GM12874 (cell line): ENCODE measurements around the gene RPS6KC1.

Experiments
- TF ChIP-seq, protein P1 (sequence below): IDR thresholded peaks from 2 replicates; pipeline ENCODE4 v1.5.1; 2011; ENCODE audit warnings: low read depth, mild to moderate bottlenecking, control low read depth, low read length, moderate library complexity; ENCODE audit not compliant: insufficient read depth

The RPS6KC1 gene

GRCh38 chr1:213075725-213076124 is 24.7 kb downstream of the RPS6KC1 start:
- TF ChIP-seq, protein P1, sequence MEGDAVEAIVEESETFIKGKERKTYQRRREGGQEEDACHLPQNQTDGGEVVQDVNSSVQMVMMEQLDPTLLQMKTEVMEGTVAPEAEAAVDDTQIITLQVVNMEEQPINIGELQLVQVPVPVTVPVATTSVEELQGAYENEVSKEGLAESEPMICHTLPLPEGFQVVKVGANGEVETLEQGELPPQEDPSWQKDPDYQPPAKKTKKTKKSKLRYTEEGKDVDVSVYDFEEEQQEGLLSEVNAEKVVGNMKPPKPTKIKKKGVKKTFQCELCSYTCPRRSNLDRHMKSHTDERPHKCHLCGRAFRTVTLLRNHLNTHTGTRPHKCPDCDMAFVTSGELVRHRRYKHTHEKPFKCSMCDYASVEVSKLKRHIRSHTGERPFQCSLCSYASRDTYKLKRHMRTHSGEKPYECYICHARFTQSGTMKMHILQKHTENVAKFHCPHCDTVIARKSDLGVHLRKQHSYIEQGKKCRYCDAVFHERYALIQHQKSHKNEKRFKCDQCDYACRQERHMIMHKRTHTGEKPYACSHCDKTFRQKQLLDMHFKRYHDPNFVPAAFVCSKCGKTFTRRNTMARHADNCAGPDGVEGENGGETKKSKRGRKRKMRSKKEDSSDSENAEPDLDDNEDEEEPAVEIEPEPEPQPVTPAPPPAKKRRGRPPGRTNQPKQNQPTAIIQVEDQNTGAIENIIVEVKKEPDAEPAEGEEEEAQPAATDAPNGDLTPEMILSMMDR = no peak

GRCh38 chr1:213082420-213083111 is 31.5 kb downstream of the RPS6KC1 start:
- TF ChIP-seq, protein P1 = no peak

- TF ChIP-seq, protein P1 = no peak
Measured at GRCh38 chr1:213083112-213083445, 32.0 kb downstream of the RPS6KC1 start.

GRCh38 chr1:213087911-213088310 is 36.9 kb downstream of the RPS6KC1 start:
- TF ChIP-seq, protein P1 = no peak

GRCh38 chr1:213089924-213090677 is 39.1 kb downstream of the RPS6KC1 start:
- TF ChIP-seq, protein P1 = no peak

GRCh38 chr1:213094446-213094845 is 43.4 kb downstream of the RPS6KC1 start:
- TF ChIP-seq, protein P1 = no peak

DNA sequence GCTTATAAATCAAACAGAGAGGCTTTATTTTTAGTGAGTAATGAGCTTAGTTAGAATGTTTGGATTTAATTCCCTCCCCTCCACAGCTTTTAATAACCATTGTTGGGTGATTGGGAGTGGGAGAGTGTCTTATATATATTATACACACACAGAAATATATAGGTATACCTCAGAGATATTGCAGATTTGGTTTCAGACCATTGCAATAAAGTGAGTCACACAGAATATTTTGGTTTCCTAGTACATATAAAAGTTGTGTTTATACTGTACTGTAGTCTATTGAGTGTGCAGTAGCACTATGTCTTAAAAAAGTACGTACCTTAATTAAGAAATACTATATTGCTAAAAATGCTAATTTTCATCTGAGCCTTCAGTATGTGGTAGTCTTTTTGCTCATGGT is 44.4 kb downstream of the RPS6KC1 start:
- TF ChIP-seq, protein P1 = no peak
